Colonic mucosa (tissue), 4 donors: ENCODE results near the gene PLEKHH2. TPM values are rescaled to one million over a fixed set of nuclear protein-coding genes. Genes with fewer than 3 reads are reported as not detected.
A peak's percentile ranks its signal among the peaks of the same experiment; 100 is the strongest.
"Not testable (repeated sequence)": the region's sequence is repeated elsewhere in the genome, so short reads cannot be mapped to it uniquely, and the experiment has no call there.

Experiments
- DNase-seq: peaks from one replicate; pipeline ENCODE4 v3.0.0-alpha.2; 2020
- H3K27ac ChIP-seq: fragments of 200-600 bp; one replicate; pipeline ENCODE4 v1.8.0; 2021
- H3K27me3 ChIP-seq: fragments of 200-600 bp; one replicate; pipeline ENCODE4 v1.8.0; 2021
- H3K36me3 ChIP-seq: fragments of 200-600 bp; one replicate; pipeline ENCODE4 v1.8.0; 2021
- H3K4me1 ChIP-seq: fragments of 200-600 bp; one replicate; pipeline ENCODE4 v1.8.0; 2021; ENCODE audit warnings: mild to moderate bottlenecking
- H3K4me3 ChIP-seq: fragments of 200-600 bp; one replicate; pipeline ENCODE4 v1.8.0; 2021
- H3K9ac ChIP-seq, 2 donors: one replicate each; pipeline ENCODE4 v1.7.0; 2013; ENCODE audit warnings: control low read depth in 2 of 2, low read depth in 2 of 2, low read length in 2 of 2
- H3K9me3 ChIP-seq: fragments of 200-600 bp; one replicate; pipeline ENCODE4 v1.8.0; 2021
- intact Hi-C: fragments of 100-400 bp; cut with DNase I; formaldehyde crosslinking; loops from one replicate; pipeline ENCODE4 v1.14.1; 2022
- total RNA-seq, 2 donors: library from RNA; stranded (reverse); fragmentation: NEBNext Ultra II Directional in 1 of 2; extraction: Animal tissue kit (Norgen Biotek cat#: 25700) in 1 of 2; gene quantifications; one replicate each; pipeline ENCODE4 v1.2.1, GENCODE V29; 2021
- TF ChIP-seq, protein P1 (sequence below): fragments of 200-600 bp; IDR thresholded peaks from one replicate; pipeline ENCODE4 v1.8.0; 2022; ENCODE audit warnings: antibody characterized with exemption, mild to moderate bottlenecking
- donor health status: healthy.
- donor health status: DM: no; HTN: no; CAD: no.
- donor health status: DM: no; HTN: no; CAD: no.

PLEKHH2 gene
- total RNA-seq, 2 donors from 2014 or later = 1.6 to 5.5 TPM

DNA sequence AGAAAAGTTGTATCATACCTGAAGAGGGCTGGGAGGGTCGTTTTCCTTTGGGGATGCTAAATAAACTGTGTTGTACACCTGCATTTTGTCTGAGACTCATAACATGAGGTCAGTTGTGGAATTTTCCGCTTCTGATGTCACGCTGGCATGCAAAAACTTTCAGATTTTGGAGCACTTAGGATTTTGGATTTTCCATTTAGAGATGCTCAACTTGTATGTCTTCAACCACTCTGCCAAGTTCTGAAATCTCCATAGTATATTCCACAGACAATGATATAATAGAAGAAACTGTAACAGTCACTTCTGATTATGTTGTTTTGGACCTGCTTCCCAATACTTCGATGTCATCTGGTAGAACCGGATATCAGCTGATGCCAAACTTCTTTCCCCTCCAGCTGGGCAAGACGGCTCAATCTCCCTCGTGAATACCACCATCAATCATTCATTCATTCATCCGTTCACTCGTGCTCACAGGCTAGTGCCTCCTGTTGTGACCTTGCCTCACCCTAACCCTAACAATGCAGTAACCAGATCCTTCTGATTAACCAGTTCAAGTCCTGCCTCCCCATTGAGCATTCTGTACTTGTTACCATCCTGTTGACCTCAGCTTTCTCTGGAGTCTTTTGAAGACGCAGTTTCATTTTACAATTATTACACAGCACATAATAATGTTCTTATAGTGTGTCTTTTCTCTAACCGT, 5.3 kb upstream of the PLEKHH2 start:
- TF ChIP-seq, protein P1, sequence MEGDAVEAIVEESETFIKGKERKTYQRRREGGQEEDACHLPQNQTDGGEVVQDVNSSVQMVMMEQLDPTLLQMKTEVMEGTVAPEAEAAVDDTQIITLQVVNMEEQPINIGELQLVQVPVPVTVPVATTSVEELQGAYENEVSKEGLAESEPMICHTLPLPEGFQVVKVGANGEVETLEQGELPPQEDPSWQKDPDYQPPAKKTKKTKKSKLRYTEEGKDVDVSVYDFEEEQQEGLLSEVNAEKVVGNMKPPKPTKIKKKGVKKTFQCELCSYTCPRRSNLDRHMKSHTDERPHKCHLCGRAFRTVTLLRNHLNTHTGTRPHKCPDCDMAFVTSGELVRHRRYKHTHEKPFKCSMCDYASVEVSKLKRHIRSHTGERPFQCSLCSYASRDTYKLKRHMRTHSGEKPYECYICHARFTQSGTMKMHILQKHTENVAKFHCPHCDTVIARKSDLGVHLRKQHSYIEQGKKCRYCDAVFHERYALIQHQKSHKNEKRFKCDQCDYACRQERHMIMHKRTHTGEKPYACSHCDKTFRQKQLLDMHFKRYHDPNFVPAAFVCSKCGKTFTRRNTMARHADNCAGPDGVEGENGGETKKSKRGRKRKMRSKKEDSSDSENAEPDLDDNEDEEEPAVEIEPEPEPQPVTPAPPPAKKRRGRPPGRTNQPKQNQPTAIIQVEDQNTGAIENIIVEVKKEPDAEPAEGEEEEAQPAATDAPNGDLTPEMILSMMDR = no peak
- Histone ChIP-seq H3K27ac (no peak overlapping the region), H3K4me1 (no peaks in the 10 kb centered on the region), H3K9me3 (no peaks in the 10 kb centered on the region), H3K4me3 (no peak overlapping the region), H3K27me3 (no peaks in the 10 kb centered on the region), H3K36me3 (no peaks in the 10 kb centered on the region), H3K9ac (no peak overlapping the region)
- intact Hi-C loops = no loop called here
- DNase-seq = no peak

DNA sequence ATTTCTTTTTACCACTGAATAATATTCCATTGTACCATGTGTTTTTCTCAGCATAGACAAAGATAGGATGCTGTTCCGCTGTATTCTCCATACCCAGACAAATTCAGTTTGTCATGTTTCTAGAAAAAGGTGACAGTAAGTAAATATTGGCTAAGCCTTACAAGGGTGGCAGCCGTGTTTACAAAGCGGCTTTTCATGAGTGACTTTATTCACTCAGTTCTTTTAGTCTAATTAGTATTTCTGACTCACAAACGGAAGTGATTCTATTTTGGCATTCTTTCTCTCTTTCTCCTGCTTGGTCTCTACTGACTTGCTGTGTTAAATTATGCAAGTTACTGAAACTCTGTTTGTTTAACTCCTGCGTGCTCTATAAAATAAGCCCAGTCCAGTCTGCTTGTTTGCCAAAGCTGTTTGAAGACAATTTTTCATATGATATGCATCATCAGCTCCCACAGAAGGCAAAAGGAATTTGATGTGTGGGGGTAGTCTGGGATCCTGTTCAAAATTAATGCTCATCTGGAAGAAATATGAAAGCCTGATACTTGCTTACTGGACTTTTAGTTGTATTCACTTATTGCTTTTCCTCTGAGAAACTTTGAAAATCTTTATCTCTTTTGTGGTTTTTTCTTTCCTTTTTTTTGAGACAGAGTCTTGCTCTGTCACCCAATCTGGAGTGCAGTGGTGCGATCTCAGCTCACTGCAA, 2.3 kb upstream of the PLEKHH2 start:
- TF ChIP-seq, protein P1 = no peak
- H3K9me3 ChIP-seq = no peaks in the 10 kb centered on the region
- intact Hi-C loops = no loop called here
- no peak overlapping the region for H3K27ac ChIP-seq
- H3K36me3 ChIP-seq = no peaks in the 10 kb centered on the region
- DNase-seq = no peak
- H3K9ac ChIP-seq = no peak overlapping the region
- H3K4me3 ChIP-seq = no peak overlapping the region
- no peaks in the 10 kb centered on the region for H3K4me1 ChIP-seq
- H3K27me3 ChIP-seq = peaks cover 6% of the 10 kb centered on the region

- intact Hi-C loops, H3K9me3 ChIP-seq, H3K4me3 ChIP-seq, H3K9ac ChIP-seq, H3K27ac ChIP-seq, DNase-seq, H3K36me3 ChIP-seq, H3K4me1 ChIP-seq, H3K27me3 ChIP-seq: not testable (repeated sequence)
These were observed 907 bp upstream of the PLEKHH2 start for GRCh38 chr2:43636153-43636552.

- Histone ChIP-seq H3K4me3 (peak overlapping the region; percentile 66), H3K4me1 (no peaks in the 10 kb centered on the region), H3K9me3 (no peaks in the 10 kb centered on the region), H3K27me3 (peaks cover 6% of the 10 kb centered on the region), H3K36me3 (no peaks in the 10 kb centered on the region), H3K27ac (no peak overlapping the region), H3K9ac (peak overlapping the region; percentile 24 to 26)
- intact Hi-C loops = no loop called here
- DNase-seq = no peak
- TF ChIP-seq, protein P1 = no peak
These were observed 439 bp upstream of the PLEKHH2 start for GRCh38 chr2:43636621-43637020.

- Histone ChIP-seq H3K27ac (no peak overlapping the region), H3K9me3 (no peaks in the 10 kb centered on the region), H3K9ac (no peak overlapping the region), H3K36me3 (no peaks in the 10 kb centered on the region), H3K4me1 (no peaks in the 10 kb centered on the region), H3K27me3 (peaks cover 5% of the 10 kb centered on the region), H3K4me3 (no peak overlapping the region)
- DNase-seq = no peak
- TF ChIP-seq, protein P1 = no peak
- intact Hi-C loops = no loop called here
These were observed 5.3 kb downstream of the PLEKHH2 start for GRCh38 chr2:43642363-43642762.

GRCh38 chr2:43643680-43644079, 6.6 kb downstream of the PLEKHH2 start:
- H3K4me1 ChIP-seq = no peaks in the 10 kb centered on the region
- H3K9ac ChIP-seq = no peak overlapping the region
- no peak for DNase-seq
- H3K36me3 ChIP-seq = no peaks in the 10 kb centered on the region
- no peaks in the 10 kb centered on the region for H3K27me3 ChIP-seq
- H3K27ac ChIP-seq = no peak overlapping the region
- no peak overlapping the region for H3K4me3 ChIP-seq
- intact Hi-C loops = no loop called here
- no peaks in the 10 kb centered on the region for H3K9me3 ChIP-seq
- TF ChIP-seq, protein P1 = no peak
